ENCODE results near the gene SPTY2D1.

Gene SPTY2D1

DNA sequence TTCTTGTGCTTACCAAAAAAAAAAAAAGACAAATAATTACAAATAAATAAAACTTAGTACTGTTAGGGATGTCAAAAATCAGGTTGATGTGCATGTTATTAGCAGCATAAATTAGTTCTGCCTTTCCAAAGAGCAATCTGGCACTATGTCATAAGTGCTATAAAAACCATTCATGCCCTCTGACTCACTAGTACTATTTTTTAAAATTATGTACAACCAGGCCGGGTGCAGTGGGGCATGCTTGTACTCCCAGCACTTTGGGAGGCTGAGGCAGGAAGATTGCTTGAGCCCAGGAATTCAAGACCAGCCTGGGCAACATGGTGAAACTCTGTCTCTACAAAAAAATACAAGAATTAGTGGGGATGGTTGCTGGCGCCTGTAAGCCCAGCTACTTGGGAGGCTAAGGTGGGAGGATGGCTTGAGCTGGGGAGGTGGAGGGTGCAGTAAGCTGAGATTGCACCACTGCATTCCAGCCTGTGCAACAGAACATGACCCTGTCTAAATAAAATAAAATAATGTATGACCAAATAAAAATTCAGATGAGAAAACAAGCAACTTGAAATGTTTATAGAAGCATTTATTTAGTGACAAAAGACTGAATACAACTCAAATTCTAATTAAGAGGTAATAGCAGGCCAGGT, 70.9 kb downstream of the SPTY2D1 start:
- no peak for DNase-seq (ENCODE audit: low read depth, low spot score)
